ENCODE results near the gene ENTPD8.

Gene ENTPD8

DNA sequence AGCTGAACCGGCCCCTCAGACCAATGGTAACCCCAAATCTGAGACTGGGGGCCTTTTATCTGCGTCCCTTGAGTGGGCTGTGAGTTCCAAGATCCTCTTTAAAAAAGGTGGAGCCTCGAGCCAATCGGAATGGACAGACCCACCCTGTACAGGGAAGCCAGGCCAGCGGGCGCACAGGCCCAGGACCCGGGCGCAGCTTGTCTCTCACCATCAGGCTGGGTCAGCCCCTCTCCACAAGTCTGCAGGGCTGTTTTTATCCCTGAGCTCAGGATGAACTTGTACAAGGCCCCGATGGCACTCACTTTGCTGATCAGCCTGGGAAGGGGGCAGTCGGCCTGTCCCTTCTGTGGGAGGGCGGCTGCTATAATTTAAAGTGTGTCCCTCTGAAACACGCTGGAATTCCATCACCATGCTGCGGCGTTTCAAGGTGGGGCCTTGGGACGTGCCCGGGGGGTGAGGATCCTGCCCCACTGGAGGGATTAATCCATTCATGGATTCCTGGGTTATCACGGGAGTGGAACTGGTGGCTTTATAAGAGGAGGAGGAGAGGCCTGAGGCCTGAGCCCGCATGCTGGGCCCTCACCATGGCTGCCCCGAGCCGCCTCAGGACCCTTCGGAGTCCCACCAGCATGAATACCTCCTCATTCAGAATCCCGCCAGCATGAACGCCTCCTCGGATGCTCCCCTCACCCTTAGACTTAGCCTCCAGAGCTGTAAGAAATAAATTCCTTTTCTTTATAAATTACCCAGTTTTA, 32.3 kb downstream of the ENTPD8 start:
- DNase-seq (ENCODE audit: low read depth) = no peak
- TF ChIP-seq, protein P1, sequence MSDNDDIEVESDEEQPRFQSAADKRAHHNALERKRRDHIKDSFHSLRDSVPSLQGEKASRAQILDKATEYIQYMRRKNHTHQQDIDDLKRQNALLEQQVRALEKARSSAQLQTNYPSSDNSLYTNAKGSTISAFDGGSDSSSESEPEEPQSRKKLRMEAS (IDR thresholded peaks at IDR 0.05; ENCODE audit: low read depth, low read length) = no peak
- TF ChIP-seq MYC (IDR thresholded peaks at IDR 0.05; ENCODE audit: low read depth, low read length) (no peak), POLR2A (IDR thresholded peaks at IDR 0.05; ENCODE audit: extremely low read depth, insufficient read length) (no peak)
- TF ChIP-seq, protein P2, sequence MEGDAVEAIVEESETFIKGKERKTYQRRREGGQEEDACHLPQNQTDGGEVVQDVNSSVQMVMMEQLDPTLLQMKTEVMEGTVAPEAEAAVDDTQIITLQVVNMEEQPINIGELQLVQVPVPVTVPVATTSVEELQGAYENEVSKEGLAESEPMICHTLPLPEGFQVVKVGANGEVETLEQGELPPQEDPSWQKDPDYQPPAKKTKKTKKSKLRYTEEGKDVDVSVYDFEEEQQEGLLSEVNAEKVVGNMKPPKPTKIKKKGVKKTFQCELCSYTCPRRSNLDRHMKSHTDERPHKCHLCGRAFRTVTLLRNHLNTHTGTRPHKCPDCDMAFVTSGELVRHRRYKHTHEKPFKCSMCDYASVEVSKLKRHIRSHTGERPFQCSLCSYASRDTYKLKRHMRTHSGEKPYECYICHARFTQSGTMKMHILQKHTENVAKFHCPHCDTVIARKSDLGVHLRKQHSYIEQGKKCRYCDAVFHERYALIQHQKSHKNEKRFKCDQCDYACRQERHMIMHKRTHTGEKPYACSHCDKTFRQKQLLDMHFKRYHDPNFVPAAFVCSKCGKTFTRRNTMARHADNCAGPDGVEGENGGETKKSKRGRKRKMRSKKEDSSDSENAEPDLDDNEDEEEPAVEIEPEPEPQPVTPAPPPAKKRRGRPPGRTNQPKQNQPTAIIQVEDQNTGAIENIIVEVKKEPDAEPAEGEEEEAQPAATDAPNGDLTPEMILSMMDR (IDR thresholded peaks at IDR 0.05; ENCODE audit: low read depth, low read length) = no peak
- no peak overlapping the region for H3K4me3 ChIP-seq (ENCODE audit: low read depth, low read length)

DNA sequence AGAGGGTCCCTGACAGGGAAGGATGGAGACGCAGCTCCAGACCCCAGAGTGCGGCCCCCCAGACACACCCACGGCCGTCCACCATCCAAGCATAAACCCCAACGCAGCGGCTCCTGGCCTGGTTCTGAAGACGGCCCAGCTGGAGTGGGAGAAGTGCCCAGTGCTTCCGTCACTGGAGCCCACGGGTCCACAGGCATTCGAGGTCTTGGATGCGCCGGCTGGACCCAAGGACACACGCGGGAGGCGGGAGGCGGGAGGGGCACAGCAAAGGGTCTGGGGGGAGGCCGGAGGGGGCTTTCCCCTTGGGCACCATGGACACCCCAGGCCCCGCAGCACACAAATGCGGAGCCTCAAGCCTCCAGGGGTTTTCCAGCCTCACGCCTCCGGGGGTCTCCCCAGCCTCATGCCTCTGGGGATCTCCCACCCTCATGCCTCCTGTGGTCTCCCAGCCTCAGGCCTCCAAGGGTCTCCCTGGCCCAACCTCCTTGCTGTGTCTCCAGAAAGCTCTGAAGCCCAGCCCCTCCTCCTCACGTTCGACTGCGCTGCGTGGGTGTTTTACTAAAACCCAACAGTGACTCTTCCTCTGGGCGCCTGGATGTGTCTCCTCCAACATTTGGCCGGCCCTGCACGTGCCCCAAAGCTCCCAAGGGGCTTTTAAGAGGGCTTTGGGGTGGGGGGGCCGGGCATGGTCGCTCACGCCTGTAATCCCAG, 33.4 kb downstream of the ENTPD8 start:
- TF ChIP-seq, protein P1 (IDR thresholded peaks at IDR 0.05; ENCODE audit: low read depth, low read length) = no peak
- TF ChIP-seq, protein P2 (IDR thresholded peaks at IDR 0.05; ENCODE audit: low read depth, low read length) = no peak
- no peak for TF ChIP-seq MYC (IDR thresholded peaks at IDR 0.05; ENCODE audit: low read depth, low read length)
- TF ChIP-seq POLR2A (IDR thresholded peaks at IDR 0.05; ENCODE audit: extremely low read depth, insufficient read length) = no peak
- DNase-seq (ENCODE audit: low read depth) = peak; percentile 54
- H3K4me3 ChIP-seq (ENCODE audit: low read depth, low read length) = no peak overlapping the region

DNA sequence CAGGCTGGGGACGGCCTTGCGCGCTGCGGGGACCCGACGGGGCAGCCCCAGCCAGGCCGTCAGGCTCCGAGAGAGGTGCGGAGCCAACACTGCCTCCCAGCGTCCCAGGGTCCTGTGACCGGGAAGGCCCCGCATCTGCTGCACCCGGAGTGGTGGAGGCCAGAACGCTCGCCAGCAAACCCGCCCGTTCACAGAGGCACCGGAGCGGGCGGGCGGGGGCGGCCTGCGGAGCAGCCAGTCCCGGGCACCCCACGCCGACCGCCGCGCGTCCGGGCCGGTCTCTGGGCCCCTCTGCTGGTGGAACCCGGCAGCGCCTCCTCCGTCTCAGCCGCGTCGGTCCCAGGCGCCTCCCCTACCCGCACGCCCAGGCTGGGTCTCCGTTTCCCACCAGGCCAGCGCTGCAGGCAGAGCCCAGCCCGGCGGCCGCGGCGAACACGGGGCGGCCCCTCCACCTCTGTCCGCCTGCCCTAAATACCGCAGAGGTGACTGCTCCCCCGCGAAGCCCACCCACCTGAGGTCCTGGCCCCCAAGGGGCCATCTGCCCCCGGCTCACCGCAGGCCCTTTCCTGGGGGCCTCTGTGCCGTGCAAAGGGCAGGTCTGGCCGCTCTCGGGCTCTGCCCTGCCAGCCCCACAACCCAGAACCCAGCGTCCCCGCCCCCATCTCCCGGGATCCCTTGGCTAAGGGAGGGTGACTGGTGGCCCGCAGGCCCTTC, 34.1 kb downstream of the ENTPD8 start:
- peak; percentile 87 for DNase-seq (ENCODE audit: low read depth)
- TF ChIP-seq, protein P1 (IDR thresholded peaks at IDR 0.05; ENCODE audit: low read depth, low read length) = peak; percentile 67
- peak; percentile 58; the same call in 1 of the 2 replicates for TF ChIP-seq MYC (IDR thresholded peaks at IDR 0.05; ENCODE audit: low read depth, low read length)
- TF ChIP-seq POLR2A (IDR thresholded peaks at IDR 0.05; ENCODE audit: extremely low read depth, insufficient read length) = no peak
- TF ChIP-seq, protein P2 (IDR thresholded peaks at IDR 0.05; ENCODE audit: low read depth, low read length) = peak; percentile 55
- H3K4me3 ChIP-seq (ENCODE audit: low read depth, low read length) = no peak overlapping the region

GRCh38 chr9:137406085-137406760, 34.9 kb downstream of the ENTPD8 start:
- no peak overlapping the region for H3K4me3 ChIP-seq (ENCODE audit: low read depth, low read length)
- DNase-seq (ENCODE audit: low read depth) = no peak
- TF ChIP-seq, protein P1 (IDR thresholded peaks at IDR 0.05; ENCODE audit: low read depth, low read length) = no peak
- TF ChIP-seq POLR2A (IDR thresholded peaks at IDR 0.05; ENCODE audit: extremely low read depth, insufficient read length) = no peak
- TF ChIP-seq MYC (IDR thresholded peaks at IDR 0.05; ENCODE audit: low read depth, low read length) = no peak
- TF ChIP-seq, protein P2 (IDR thresholded peaks at IDR 0.05; ENCODE audit: low read depth, low read length) = no peak

GRCh38 chr9:137405677-137406081, 35.5 kb downstream of the ENTPD8 start:
- TF ChIP-seq, protein P2 (IDR thresholded peaks at IDR 0.05; ENCODE audit: low read depth, low read length) = no peak
- no peak for TF ChIP-seq POLR2A (IDR thresholded peaks at IDR 0.05; ENCODE audit: extremely low read depth, insufficient read length)
- TF ChIP-seq, protein P1 (IDR thresholded peaks at IDR 0.05; ENCODE audit: low read depth, low read length) = no peak
- no peak for TF ChIP-seq MYC (IDR thresholded peaks at IDR 0.05; ENCODE audit: low read depth, low read length)
- DNase-seq (ENCODE audit: low read depth) = no peak
- no peak overlapping the region for H3K4me3 ChIP-seq (ENCODE audit: low read depth, low read length)
